ENCODE results near the gene KIF14. TPM values are rescaled to one million over a fixed set of nuclear protein-coding genes. Genes with fewer than 3 reads are reported as not detected.

KIF14 gene
- total RNA-seq, 2 donors from 2014 or later: not detected

DNA sequence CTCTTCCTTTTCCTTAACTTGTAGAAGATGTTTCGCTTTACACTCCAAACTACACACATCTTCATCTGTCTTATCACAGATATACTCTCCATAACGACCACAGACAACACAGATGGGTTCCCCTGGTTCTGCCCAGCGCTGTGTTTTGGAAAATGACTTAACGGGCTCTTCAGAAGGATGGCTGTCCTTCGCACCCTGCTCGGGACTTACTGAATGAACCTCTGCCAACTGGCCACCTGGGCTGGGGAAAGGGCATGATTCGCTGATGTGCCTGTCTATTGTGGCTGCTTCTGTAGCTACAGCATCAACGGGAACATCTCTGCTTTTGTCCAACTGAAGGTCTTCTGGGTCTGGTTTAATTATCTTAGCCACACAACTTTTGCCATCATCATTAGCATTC, 45.8 kb upstream of the KIF14 start:
- 54 to 60% methylated on average over 8 of the region's 8 CpGs for WGBS, 2 donors
- no peak for TF ChIP-seq POLR2A (IDR thresholded peaks at IDR 0.05)
- TF ChIP-seq CTCF (IDR thresholded peaks at IDR 0.05): no peak
- DNase-seq: no peak

GRCh38 chr1:200665861-200666260, 45.3 kb upstream of the KIF14 start:
- H3K27ac ChIP-seq: no peak overlapping the region
- intact Hi-C loops (cut with DNase I): no loop called here

More for the DNA sequence above, 45.8 kb upstream of the KIF14 start:
- Histone ChIP-seq H3K4me3 (no peak overlapping the region), H3K36me3 (replicated peaks in 1 of 2; ENCODE audit: insufficient read depth in 1 of 2, low read depth in 2 of 2) (no peaks in the 10 kb centered on the region), H3K4me1 (peaks cover 34% of the 10 kb centered on the region), H3K9me3 (no peaks in the 10 kb centered on the region), H3K27me3 (no peaks in the 10 kb centered on the region), H3K27ac (no peak overlapping the region)
- no peak for ATAC-seq
- intact Hi-C loops (cut with DNase I): no loop called here

GRCh38 chr1:200660719-200661118, 40.2 kb upstream of the KIF14 start:
- H3K27ac ChIP-seq: no peak overlapping the region
- ATAC-seq: no peak
- intact Hi-C loops (cut with DNase I): no loop called here
- WGBS, 2 donors: 88 to 89% methylated on average over 6 of the region's 6 CpGs
- H3K4me3 ChIP-seq: no peak overlapping the region
- H3K36me3 ChIP-seq (replicated peaks in 1 of 2; ENCODE audit: insufficient read depth in 1 of 2, low read depth in 2 of 2): peaks cover 0 to 8% of the 10 kb centered on the region in 2 donors
- DNase-seq: peak; percentile 15 to 31 (median 23)
- peaks cover 8% of the 10 kb centered on the region for H3K4me1 ChIP-seq
- H3K9me3 ChIP-seq: no peaks in the 10 kb centered on the region
- H3K27me3 ChIP-seq: no peaks in the 10 kb centered on the region
- TF ChIP-seq CTCF (IDR thresholded peaks at IDR 0.05): no peak
- no peak for TF ChIP-seq POLR2A (IDR thresholded peaks at IDR 0.05)

More at GRCh38 chr1:200665861-200666260, 45.3 kb upstream of the KIF14 start:
- no peak for TF ChIP-seq POLR2A (IDR thresholded peaks at IDR 0.05)
- TF ChIP-seq CTCF (IDR thresholded peaks at IDR 0.05): no peak
- peaks cover 29% of the 10 kb centered on the region for H3K4me1 ChIP-seq
- no peaks in the 10 kb centered on the region for H3K27me3 ChIP-seq
- WGBS, 2 donors: 39 to 40% methylated on average over 2 of the region's 2 CpGs
- no peaks in the 10 kb centered on the region for H3K36me3 ChIP-seq (replicated peaks in 1 of 2; ENCODE audit: insufficient read depth in 1 of 2, low read depth in 2 of 2)
- H3K4me3 ChIP-seq: no peak overlapping the region
- DNase-seq (no peak), ATAC-seq (no peak)
- H3K9me3 ChIP-seq: no peaks in the 10 kb centered on the region

- Histone ChIP-seq H3K4me3 (no peak overlapping the region), H3K27ac (no peak overlapping the region), H3K9me3 (no peaks in the 10 kb centered on the region), H3K36me3 (replicated peaks in 1 of 2; ENCODE audit: insufficient read depth in 1 of 2, low read depth in 2 of 2) (peaks cover 0 to 8% of the 10 kb centered on the region in 2 donors), H3K27me3 (no peaks in the 10 kb centered on the region), H3K4me1 (peaks cover 5% of the 10 kb centered on the region)
- 92 to 97% methylated on average over 1 of the region's 1 CpG for WGBS, 2 donors
- no peak for TF ChIP-seq CTCF (IDR thresholded peaks at IDR 0.05)
- TF ChIP-seq POLR2A (IDR thresholded peaks at IDR 0.05): no peak
- DNase-seq (no peak), ATAC-seq (no peak)
- intact Hi-C loops (cut with DNase I): no loop called here
Measured at GRCh38 chr1:200659269-200659668, 38.7 kb upstream of the KIF14 start.

DNA sequence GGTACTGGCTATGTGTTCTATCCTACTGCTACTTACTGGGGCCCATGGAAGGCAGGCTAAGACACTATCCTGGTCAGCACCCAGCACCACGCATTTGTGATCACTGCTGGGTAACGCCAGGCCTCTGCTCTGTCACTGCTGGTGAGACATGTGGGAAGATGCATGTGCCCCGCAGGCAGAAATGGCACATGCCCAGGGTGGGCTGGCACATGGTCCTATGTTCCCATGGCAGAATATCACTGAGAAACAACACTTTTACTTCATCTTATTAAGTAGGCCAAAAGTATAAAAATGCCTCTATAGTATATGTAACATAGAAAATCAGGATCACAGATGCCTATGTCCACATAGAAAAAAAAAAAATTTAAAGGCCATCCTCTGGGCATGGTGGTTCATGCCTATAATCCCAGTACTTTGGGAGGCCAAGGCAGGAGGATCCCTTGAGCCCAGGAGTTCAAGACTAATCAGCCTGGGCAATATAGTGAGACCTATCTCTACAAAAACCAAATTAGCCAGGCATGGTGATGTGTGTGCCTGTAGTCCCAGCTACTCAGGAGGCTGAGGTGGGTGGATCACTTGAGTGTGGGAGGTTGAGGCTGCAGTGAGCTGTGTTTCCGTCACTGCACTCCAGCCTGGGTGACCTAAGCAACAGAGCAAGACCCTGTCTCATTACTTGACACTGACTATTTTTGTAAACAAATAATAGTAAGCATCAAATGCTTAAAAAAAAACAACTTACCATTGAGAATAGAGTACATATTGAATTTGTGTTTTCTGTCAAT, 37.7 kb upstream of the KIF14 start:
- ATAC-seq (no peak), DNase-seq (no peak)
- 92 to 96% methylated on average over 4 of the region's 4 CpGs for WGBS, 2 donors
- H3K4me1 ChIP-seq: peaks cover 5% of the 10 kb centered on the region
- intact Hi-C loops (cut with DNase I): no loop called here
- H3K9me3 ChIP-seq: no peaks in the 10 kb centered on the region
- H3K27ac ChIP-seq: no peak overlapping the region
- H3K27me3 ChIP-seq: no peaks in the 10 kb centered on the region
- peaks cover 0 to 10% of the 10 kb centered on the region in 2 donors for H3K36me3 ChIP-seq (replicated peaks in 1 of 2; ENCODE audit: insufficient read depth in 1 of 2, low read depth in 2 of 2)
- TF ChIP-seq POLR2A (IDR thresholded peaks at IDR 0.05): no peak
- TF ChIP-seq CTCF (IDR thresholded peaks at IDR 0.05): no peak
- H3K4me3 ChIP-seq: no peak overlapping the region

All from body of pancreas (tissue), 4 donors.